A549 treated with CpdA at 1 μM for 4 hours (cell line): Measurements from ENCODE around the gene KCNJ11. TPM values are rescaled to one million over a fixed set of nuclear protein-coding genes. Genes with fewer than 3 reads are reported as not detected.

Experiments used
- total RNA-seq: library from RNA; stranded (reverse); fragments of 200-300 nt; extraction: Qiagen RNA extraction; gene quantifications from 5 replicates; pipeline ENCODE4 v1.2.3, GENCODE V29; 2022; ENCODE audit warnings: low read depth

The KCNJ11 gene
- total RNA-seq, result 0.16 to 0.60 TPM (median 0.32 TPM) in 5 replicates

DNA sequence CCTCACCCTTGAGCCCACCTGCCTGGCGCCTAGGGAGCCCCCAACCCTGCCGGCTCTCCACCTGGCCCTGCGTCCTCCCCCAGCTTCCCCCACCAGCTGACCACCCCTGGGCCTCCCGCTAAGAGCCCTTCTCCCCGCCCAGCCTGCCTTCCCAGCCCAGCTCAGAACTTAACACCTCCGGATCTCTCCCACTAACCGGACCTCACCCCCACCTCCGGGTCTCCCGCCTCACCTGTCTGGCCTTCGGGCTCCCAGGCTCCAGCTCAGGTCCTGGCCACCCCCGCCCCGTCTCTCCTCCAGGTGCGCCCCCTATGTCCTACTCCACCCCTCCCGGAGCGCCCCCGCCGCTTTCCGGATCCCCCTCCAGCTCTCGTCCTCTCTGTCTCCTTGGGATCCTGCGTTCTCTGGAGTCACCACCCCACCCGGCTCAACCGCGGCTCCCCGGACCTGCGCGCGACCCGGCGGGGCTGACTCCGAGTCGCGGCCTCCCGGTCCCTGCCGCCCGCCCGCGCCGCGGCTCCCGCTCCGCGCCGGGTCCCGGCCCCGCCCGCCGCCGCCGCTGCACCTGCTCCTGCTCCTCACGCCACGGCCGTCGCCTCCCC lies at the start of gene KCNJ11:
Gene KCNJ11, minus strand, starts transcription at position 51 of the 602 bp plus-strand sequence. CDS start 568 bp downstream, outside the sequence.

DNA sequence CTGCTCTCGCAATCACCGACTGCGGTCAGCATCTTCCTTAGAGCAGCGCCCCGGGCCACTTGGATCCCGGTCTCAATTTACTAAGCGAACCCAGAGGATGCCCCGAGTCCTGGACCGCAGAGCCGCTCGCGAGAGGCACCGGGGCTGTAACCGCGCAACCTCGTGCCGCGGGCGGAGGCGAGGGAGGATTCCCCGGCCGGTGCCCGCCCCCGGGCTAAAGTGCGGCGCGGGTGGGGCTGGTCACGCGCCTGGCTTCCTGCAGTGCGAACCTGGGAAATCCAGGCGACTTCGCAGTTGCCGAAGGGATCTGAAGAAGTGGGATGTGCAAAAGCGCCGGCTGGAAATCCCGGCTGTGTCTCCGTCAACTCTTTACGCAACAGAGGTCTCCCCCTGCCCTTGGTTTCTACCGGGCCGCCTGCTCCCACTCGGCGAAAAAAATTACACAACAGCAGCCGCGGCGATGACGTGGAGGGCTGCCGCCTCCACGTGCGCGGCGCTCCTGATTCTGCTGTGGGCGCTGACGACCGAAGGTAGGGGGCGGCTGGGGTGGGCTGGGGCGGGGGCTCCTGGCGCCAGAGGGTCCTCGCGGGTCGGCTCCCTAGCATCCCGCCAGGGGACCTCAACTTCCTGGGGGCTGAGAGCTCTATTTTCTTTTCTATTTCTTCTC lies 36.8 kb downstream of the KCNJ11 start, which contains the start of gene NCR3LG1:
Gene NCR3LG1, plus strand, starts transcription at position 291 of the 667 bp plus-strand sequence. Its CDS starts 170 bp downstream, at position 461.

Other genes with a start within 250 kb of the KCNJ11 start
- gene PIK3C2A, start 180.7 kb downstream of the KCNJ11 start, total RNA-seq, result 10.9 to 17.0 TPM (median 14.5 TPM) in 5 replicates
- gene NUCB2, start 111.9 kb downstream of the KCNJ11 start, total RNA-seq, result 33.9 to 35.6 TPM (median 34.5 TPM) in 5 replicates
- gene NCR3LG1, start 36.9 kb downstream of the KCNJ11 start, total RNA-seq, result 1.8 to 3.2 TPM (median 1.9 TPM) in 5 replicates
- 1.3 to 2.2 TPM (median 1.5 TPM) in 5 replicates for gene ABCC8, start 88.2 kb upstream of the KCNJ11 start, total RNA-seq
- gene USH1C, start 155.8 kb upstream of the KCNJ11 start, total RNA-seq, result 0.85 to 1.2 TPM (median 1.1 TPM) in 5 replicates
- gene OTOG, start 158.6 kb upstream of the KCNJ11 start, total RNA-seq, result not detected in 5 replicates